OCI-LY1 (cell line): Measurements from ENCODE around the gene NID1.

Source experiments
- H2AFZ ChIP-seq: fragments of 200-600 bp; sonication (generic), shearing (Covaris generic); 2 replicates; pipeline ENCODE4 v1.6.0; 2014; ENCODE audit warnings: antibody characterized with exemption, mild to moderate bottlenecking, low read length
- H3F3A ChIP-seq: fragments of 200-600 bp; sonication (generic), shearing (Covaris generic); 2 replicates; pipeline ENCODE4 v1.6.0; 2014; ENCODE audit warnings: mild to moderate bottlenecking, antibody characterized with exemption, low read length, moderate library complexity; ENCODE audit not compliant: insufficient read depth
- H3K27ac ChIP-seq: fragments of 200-600 bp; sonication (generic); 2 replicates; pipeline ENCODE4 v1.5.1; 2014; ENCODE audit warnings: low read length, mixed run types, mild to moderate bottlenecking, low read depth; ENCODE audit not compliant: poor library complexity, severe bottlenecking
- H3K27me3 ChIP-seq: fragments of 200-600 bp; sonication (generic); 2 replicates; pipeline ENCODE4 v1.6.0; 2014; ENCODE audit warnings: antibody characterized with exemption, mild to moderate bottlenecking, low read length, moderate library complexity; ENCODE audit not compliant: insufficient read depth
- H3K36me3 ChIP-seq: fragments of 200-600 bp; sonication (generic); 2 replicates; pipeline ENCODE4 v1.6.1; 2014; ENCODE audit warnings: mild to moderate bottlenecking, antibody characterized with exemption, low read length, moderate library complexity, mixed read lengths; ENCODE audit not compliant: insufficient read depth
- H3K4me1 ChIP-seq: fragments of 200-600 bp; sonication (generic); 2 replicates; pipeline ENCODE4 v1.5.1; 2014; ENCODE audit warnings: mild to moderate bottlenecking, low read length, moderate library complexity; ENCODE audit not compliant: insufficient read depth, severe bottlenecking
- H3K4me2 ChIP-seq: fragments of 200-600 bp; sonication (generic), shearing (Covaris generic); 2 replicates; pipeline ENCODE4 v1.6.1; 2014; ENCODE audit warnings: low read length
- H3K4me3 ChIP-seq: fragments of 200-600 bp; sonication (generic); 2 replicates; pipeline ENCODE4 v1.5.1; 2014; ENCODE audit warnings: low read length, low read depth, mild to moderate bottlenecking, mixed read lengths; ENCODE audit not compliant: poor library complexity, severe bottlenecking
- H3K79me2 ChIP-seq: fragments of 200-600 bp; shearing (Covaris generic); 2 replicates; pipeline ENCODE4 v1.6.1; 2016; ENCODE audit warnings: mixed run types, low read length, mixed read lengths; ENCODE audit not compliant: insufficient read depth
- H3K9ac ChIP-seq: fragments of 200-600 bp; sonication (generic), shearing (Covaris generic); 2 replicates; pipeline ENCODE4 v1.6.1; 2014; ENCODE audit warnings: mild to moderate bottlenecking, low read length, mixed read lengths
- H3K9me2 ChIP-seq: fragments of 200-600 bp; sonication (generic), shearing (Covaris generic); 2 replicates; pipeline ENCODE4 v1.6.1; 2014; ENCODE audit warnings: low read depth, mild to moderate bottlenecking, low read length, mixed read lengths
- H3K9me3 ChIP-seq: fragments of 200-600 bp; shearing (Covaris generic); 2 replicates; pipeline ENCODE4 v1.6.1; 2014; ENCODE audit warnings: low read length, mixed read lengths
- H4K20me1 ChIP-seq: fragments of 200-600 bp; sonication (generic), shearing (Covaris generic); 2 replicates; pipeline ENCODE4 v1.6.0; 2016; ENCODE audit warnings: mild to moderate bottlenecking, low read length; ENCODE audit not compliant: insufficient read depth
- EZH2 ChIP-seq: fragments of 200-600 bp; sonication (generic), shearing (Covaris generic); IDR thresholded peaks from 2 replicates; pipeline ENCODE4 v1.8.0; 2017; ENCODE audit warnings: borderline replicate concordance, mixed run types, mild to moderate bottlenecking, antibody characterized with exemption, low read length, moderate library complexity, mixed read lengths
- TF ChIP-seq, protein P1 (sequence below): fragments of 200-600 bp; sonication (generic), shearing (Covaris generic); IDR thresholded peaks from 2 replicates; pipeline ENCODE4 v1.5.1; 2017; ENCODE audit warnings: mild to moderate bottlenecking, antibody characterized with exemption, low read length, moderate library complexity, mixed read lengths

Gene NID1

DNA sequence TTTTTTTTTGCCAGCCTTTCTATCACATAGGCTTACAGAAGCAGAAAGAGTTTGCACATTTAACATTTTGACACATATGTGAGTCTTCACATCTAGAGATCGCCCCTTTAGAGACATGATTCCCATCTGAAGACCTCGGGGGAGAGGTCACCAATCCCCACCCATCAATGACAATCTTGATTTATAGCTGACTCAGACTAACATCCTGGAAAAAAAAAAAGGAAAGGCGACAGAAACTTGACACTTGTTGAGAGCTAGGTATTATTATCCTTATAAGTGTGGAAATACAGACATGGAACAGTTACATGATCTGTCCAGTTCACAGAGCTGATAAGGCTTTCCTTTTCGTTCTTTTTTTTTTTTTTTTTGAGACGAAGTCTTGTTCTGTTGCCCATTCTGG lies 28.0 kb upstream of the NID1 start:
- H3K79me2 ChIP-seq, result no peaks in the 10 kb centered on the region
- no peaks in the 10 kb centered on the region for H3K27me3 ChIP-seq
- H3K4me1 ChIP-seq, result no peaks in the 10 kb centered on the region
- H3K9me3 ChIP-seq, result no peaks in the 10 kb centered on the region
- H2AFZ ChIP-seq, result no peak overlapping the region
- no peaks in the 10 kb centered on the region for H4K20me1 ChIP-seq
- H3F3A ChIP-seq, result no peaks in the 10 kb centered on the region
- H3K4me3 ChIP-seq, result no peak overlapping the region
- no peak overlapping the region for H3K4me2 ChIP-seq
- H3K9me2 ChIP-seq, result no peaks in the 10 kb centered on the region
- H3K27ac ChIP-seq, result no peak overlapping the region
- H3K9ac ChIP-seq, result no peak overlapping the region
- TF ChIP-seq, protein P1, sequence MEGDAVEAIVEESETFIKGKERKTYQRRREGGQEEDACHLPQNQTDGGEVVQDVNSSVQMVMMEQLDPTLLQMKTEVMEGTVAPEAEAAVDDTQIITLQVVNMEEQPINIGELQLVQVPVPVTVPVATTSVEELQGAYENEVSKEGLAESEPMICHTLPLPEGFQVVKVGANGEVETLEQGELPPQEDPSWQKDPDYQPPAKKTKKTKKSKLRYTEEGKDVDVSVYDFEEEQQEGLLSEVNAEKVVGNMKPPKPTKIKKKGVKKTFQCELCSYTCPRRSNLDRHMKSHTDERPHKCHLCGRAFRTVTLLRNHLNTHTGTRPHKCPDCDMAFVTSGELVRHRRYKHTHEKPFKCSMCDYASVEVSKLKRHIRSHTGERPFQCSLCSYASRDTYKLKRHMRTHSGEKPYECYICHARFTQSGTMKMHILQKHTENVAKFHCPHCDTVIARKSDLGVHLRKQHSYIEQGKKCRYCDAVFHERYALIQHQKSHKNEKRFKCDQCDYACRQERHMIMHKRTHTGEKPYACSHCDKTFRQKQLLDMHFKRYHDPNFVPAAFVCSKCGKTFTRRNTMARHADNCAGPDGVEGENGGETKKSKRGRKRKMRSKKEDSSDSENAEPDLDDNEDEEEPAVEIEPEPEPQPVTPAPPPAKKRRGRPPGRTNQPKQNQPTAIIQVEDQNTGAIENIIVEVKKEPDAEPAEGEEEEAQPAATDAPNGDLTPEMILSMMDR, result no peak
- TF ChIP-seq EZH2, result no peak
- no peaks in the 10 kb centered on the region for H3K36me3 ChIP-seq

DNA sequence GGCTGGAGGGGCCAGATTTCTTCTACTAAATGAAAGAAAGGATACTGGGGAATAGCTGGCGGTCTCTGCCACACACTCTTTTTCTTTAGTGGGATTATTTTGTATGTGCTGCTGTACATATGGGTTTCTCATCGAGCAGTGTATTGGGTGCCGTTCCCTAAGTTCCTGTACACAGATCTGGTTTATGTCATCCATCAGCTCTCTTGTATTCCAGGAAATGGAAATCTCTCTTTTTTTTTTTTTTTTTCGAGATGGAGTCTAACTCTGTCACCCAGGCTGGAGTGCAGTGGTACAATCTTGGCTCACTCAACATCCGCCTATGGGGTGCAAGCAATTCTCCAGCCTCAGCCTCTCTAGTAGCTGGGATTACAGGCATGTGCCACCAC lies 27.0 kb upstream of the NID1 start:
- Histone ChIP-seq H3K79me2 (no peaks in the 10 kb centered on the region), H3K9me3 (no peaks in the 10 kb centered on the region), H3K4me1 (no peaks in the 10 kb centered on the region), H2AFZ (no peak overlapping the region), H3K27ac (no peak overlapping the region), H3K36me3 (no peaks in the 10 kb centered on the region), H3K4me2 (no peak overlapping the region), H3K4me3 (no peak overlapping the region), H4K20me1 (no peaks in the 10 kb centered on the region), H3K9ac (no peak overlapping the region), H3K27me3 (no peaks in the 10 kb centered on the region), H3K9me2 (no peaks in the 10 kb centered on the region), H3F3A (no peaks in the 10 kb centered on the region)
- TF ChIP-seq, protein P1, result no peak
- no peak for TF ChIP-seq EZH2

DNA sequence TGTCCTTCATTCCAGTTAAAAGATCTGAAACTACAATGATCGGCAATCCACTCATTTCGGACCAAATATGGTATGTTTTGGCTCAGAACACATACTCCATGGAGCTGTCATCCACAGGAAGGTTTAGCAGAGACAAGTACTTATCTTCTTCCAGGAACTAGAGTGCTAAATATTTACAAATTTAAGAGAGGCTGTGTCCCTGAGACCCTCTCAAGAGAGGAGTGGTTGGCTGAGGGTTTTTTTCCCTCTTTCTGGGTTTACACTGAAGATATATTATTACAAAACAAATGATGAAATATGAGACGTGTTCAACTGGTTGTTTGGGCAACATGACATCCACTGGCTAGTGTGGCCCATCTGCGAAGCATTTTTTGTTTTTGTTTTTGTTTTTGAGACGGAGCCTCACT lies 25.9 kb upstream of the NID1 start:
- no peak for TF ChIP-seq EZH2
- TF ChIP-seq, protein P1, result no peak
- no peaks in the 10 kb centered on the region for H3F3A ChIP-seq
- H3K4me1 ChIP-seq, result no peaks in the 10 kb centered on the region
- H4K20me1 ChIP-seq, result no peaks in the 10 kb centered on the region
- H3K9me2 ChIP-seq, result no peaks in the 10 kb centered on the region
- H3K79me2 ChIP-seq, result no peaks in the 10 kb centered on the region
- no peak overlapping the region for H2AFZ ChIP-seq
- no peaks in the 10 kb centered on the region for H3K27me3 ChIP-seq
- H3K4me2 ChIP-seq, result no peak overlapping the region
- no peak overlapping the region for H3K9ac ChIP-seq
- no peak overlapping the region for H3K27ac ChIP-seq
- H3K4me3 ChIP-seq, result no peak overlapping the region
- no peaks in the 10 kb centered on the region for H3K9me3 ChIP-seq
- H3K36me3 ChIP-seq, result no peaks in the 10 kb centered on the region
